Measurements from ENCODE around the gene CFDP1. TPM values are rescaled to one million over a fixed set of nuclear protein-coding genes. Genes with fewer than 3 reads are reported as not detected.
"Not testable (repeated sequence)": the region's sequence is repeated elsewhere in the genome, so short reads cannot be mapped to it uniquely, and the experiment has no call there.

CFDP1 gene
- total RNA-seq, 4 donors from 2014 or later: 32.8 to 55.8 (median 45.7) TPM

GRCh38 chr16:75288181-75288580 is 145.1 kb downstream of the CFDP1 start:
- intact Hi-C loops (cut with DNase I): no loop called here
- H3K36me3 ChIP-seq: peaks cover 2 to 37% (median 6%) of the 10 kb centered on the region in 3 donors
- no peak for DNase-seq
- peaks cover 0 to 31% (median 14%) of the 10 kb centered on the region in 3 donors for H3K4me1 ChIP-seq
- no peak for TF ChIP-seq CTCF (IDR thresholded peaks at IDR 0.05)
- no peak for TF ChIP-seq POLR2A (IDR thresholded peaks at IDR 0.05)
- no peaks in the 10 kb centered on the region for H3K9me3 ChIP-seq
- H3K27me3 ChIP-seq: no peaks in the 10 kb centered on the region
- WGBS, 2 donors: 42 to 50% methylated on average over 6 to 7 of the region's 7 CpGs
- H3K27ac ChIP-seq: peak overlapping the region in 3 of 4 donors; percentile 36 to 70 (median 61)
- H3K4me3 ChIP-seq: no peak overlapping the region

- Histone ChIP-seq H3K27ac (peak overlapping the region in 2 of 4 donors; percentile 61 to 70), H3K4me1 (peaks cover 0 to 31% (median 14%) of the 10 kb centered on the region in 3 donors), H3K4me3 (no peak overlapping the region), H3K36me3 (peaks cover 0 to 32% (median 5%) of the 10 kb centered on the region in 3 donors), H3K9me3 (no peaks in the 10 kb centered on the region), H3K27me3 (no peaks in the 10 kb centered on the region)
- no peak for TF ChIP-seq POLR2A (IDR thresholded peaks at IDR 0.05)
- no peak for TF ChIP-seq CTCF (IDR thresholded peaks at IDR 0.05)
- intact Hi-C loops (cut with DNase I): no loop called here
- DNase-seq: no peak
- 75 to 97% methylated on average over 3 to 5 of the region's 5 CpGs for WGBS, 2 donors
Measured at GRCh38 chr16:75287708-75288107, 145.6 kb downstream of the CFDP1 start.

- WGBS, 2 donors: 73 to 89% methylated on average over 6 of the region's 6 CpGs
Measured at GRCh38 chr16:75286389-75286788, 146.9 kb downstream of the CFDP1 start.

GRCh38 chr16:75282466-75283281 is 150.6 kb downstream of the CFDP1 start:
- Histone ChIP-seq H3K27me3 (no peaks in the 10 kb centered on the region), H3K27ac (peak overlapping the region in 1 of 4 donors; percentile 3), H3K4me3 (no peak overlapping the region), H3K36me3 (no peaks in the 10 kb centered on the region), H3K9me3 (no peaks in the 10 kb centered on the region), H3K4me1 (peaks cover 4 to 48% (median 15%) of the 10 kb centered on the region in 3 donors)
- TF ChIP-seq POLR2A (IDR thresholded peaks at IDR 0.05): no peak
- no peak for DNase-seq
- 54 to 60% methylated on average over 7 of the region's 11 CpGs for WGBS, 2 donors
- intact Hi-C loops (cut with DNase I): no loop called here

More at GRCh38 chr16:75286389-75286788, 146.9 kb downstream of the CFDP1 start:
- intact Hi-C loops (cut with DNase I): no loop called here
- peaks cover 0 to 19% (median 0%) of the 10 kb centered on the region in 3 donors for H3K36me3 ChIP-seq
- no peak overlapping the region for H3K4me3 ChIP-seq
- DNase-seq: no peak
- no peak overlapping the region for H3K27ac ChIP-seq
- H3K9me3 ChIP-seq: no peaks in the 10 kb centered on the region
- TF ChIP-seq POLR2A (IDR thresholded peaks at IDR 0.05) (no peak), CTCF (IDR thresholded peaks at IDR 0.05) (no peak)
- no peaks in the 10 kb centered on the region for H3K27me3 ChIP-seq
- H3K4me1 ChIP-seq: peaks cover 0 to 37% (median 20%) of the 10 kb centered on the region in 3 donors

GRCh38 chr16:75281826-75282225 is 151.5 kb downstream of the CFDP1 start:
- intact Hi-C loops (cut with DNase I): no loop called here
- no peak overlapping the region for H3K4me3 ChIP-seq

GRCh38 chr16:75281009-75281408 is 152.3 kb downstream of the CFDP1 start:
- intact Hi-C loops (cut with DNase I); H3K9me3 ChIP-seq; H3K4me3 ChIP-seq; H3K27me3 ChIP-seq; H3K36me3 ChIP-seq; DNase-seq; H3K27ac ChIP-seq: not testable (repeated sequence)
- H3K4me1 ChIP-seq: peaks cover 4 to 44% (median 12%) of the 10 kb centered on the region in 3 donors
- WGBS, 2 donors: 80% methylated on average over 1 of the region's 2 CpGs; no CpG with 5 or more reads in 1 of the 2 donors

More at GRCh38 chr16:75281826-75282225, 151.5 kb downstream of the CFDP1 start:
- no peaks in the 10 kb centered on the region for H3K36me3 ChIP-seq
- no peaks in the 10 kb centered on the region for H3K9me3 ChIP-seq
- no peaks in the 10 kb centered on the region for H3K27me3 ChIP-seq
- 33 to 70% methylated on average over 2 to 6 of the region's 6 CpGs for WGBS, 2 donors
- DNase-seq: no peak
- no peak overlapping the region for H3K27ac ChIP-seq
- H3K4me1 ChIP-seq: peaks cover 4 to 44% (median 12%) of the 10 kb centered on the region in 3 donors
- TF ChIP-seq CTCF (IDR thresholded peaks at IDR 0.05) (no peak), POLR2A (IDR thresholded peaks at IDR 0.05) (no peak)

Data from esophagus squamous epithelium (tissue), 5 donors.